Upper lobe of left lung (tissue), 6 donors: ENCODE measurements around the gene C16orf86. TPM values are rescaled to one million over a fixed set of nuclear protein-coding genes. Genes with fewer than 3 reads are reported as not detected.
A peak's percentile ranks its signal among the peaks of the same experiment; 100 is the strongest.

Experiments
- ATAC-seq, 2 donors: fragments of 200-7000 bp; cut with Tn5 transposase; one replicate each; pipeline ENCODE4 v1.9.1; 2022; ENCODE audit warnings: mild to moderate bottlenecking in 2 of 2, moderate library complexity in 2 of 2; ENCODE audit not compliant: low FRiP score in 2 of 2
- DNase-seq, 2 donors: peaks; one replicate each; pipeline ENCODE4 v3.0.0-alpha.2; 2019 to 2020
- H3K27ac ChIP-seq, 4 donors: fragments of 200-600 bp; sonication (generic); one replicate each; pipeline ENCODE4 v1.5.1; 2016 to 2019
- H3K27me3 ChIP-seq, 4 donors: fragments of 200-600 bp; sonication (generic); one replicate each; pipeline ENCODE4 v1.5.1; 2017 to 2019
- H3K36me3 ChIP-seq, 4 donors: fragments of 200-600 bp; sonication (generic); one replicate each; pipeline ENCODE4 v1.5.1; 2016 to 2019
- H3K4me1 ChIP-seq, 4 donors: fragments of 200-600 bp; sonication (generic); one replicate each; pipeline ENCODE4 v1.5.1; 2018 to 2019
- H3K4me3 ChIP-seq, 4 donors: fragments of 200-600 bp; sonication (generic); one replicate each; pipeline ENCODE4 v1.5.1; 2017 to 2019; ENCODE audit warnings: mild to moderate bottlenecking in 2 of 4, moderate library complexity in 1 of 4
- H3K9me3 ChIP-seq, 4 donors: fragments of 200-600 bp; sonication (generic); one replicate each; pipeline ENCODE4 v1.5.1; 2018 to 2019
- CTCF ChIP-seq, 6 experiments: fragments of 450-650 bp in 4 of 6; fragments of 200-600 bp in 2 of 6; sonication (generic) in 2 of 6; IDR thresholded peaks; one replicate each; pipeline ENCODE4 v1.5.1; 2016 to 2019; ENCODE audit warnings: antibody characterized with exemption in 6 of 6
- EP300 ChIP-seq, 4 donors: sonication (generic); formaldehyde crosslinking; IDR thresholded peaks; one replicate each; pipeline ENCODE4 v1.5.1; 2017; ENCODE audit warnings: antibody characterized with exemption in 4 of 4, control low read depth in 2 of 4
- POLR2A ChIP-seq, 4 donors: fragments of 450-650 bp; IDR thresholded peaks; one replicate each; pipeline ENCODE4 v1.5.1; 2016 to 2017; ENCODE audit warnings: antibody characterized with exemption in 4 of 4, mild to moderate bottlenecking in 2 of 4
- POLR2AphosphoS5 ChIP-seq, 2 donors: sonication (generic); formaldehyde crosslinking; IDR thresholded peaks; one replicate each; pipeline ENCODE4 v1.5.1; 2017; ENCODE audit warnings: antibody characterized with exemption in 2 of 2
- WGBS, 2 donors: methylation state at CpG; one replicate each; pipeline ENCODE4 v1.1.5; 2017 to 2018; 5-methylcytosine and 5-hydroxymethylcytosine counted together
- total RNA-seq, 6 donors: library from RNA; depleted of rRNA in 4 of 6; stranded (reverse); fragments of >200 nt in 4 of 6; gene quantifications; one replicate each; pipeline versions ENCODE4 v1.1.0 to v1.2.1, GENCODE V29; 2016 to 2021
- donor health status: DM: no; HTN: no; CAD: no; lungs with moderate emphysema.
- donor health status: DM: no; HTN: yes; CAD: no; lungs with severe emphysema.

Gene C16orf86
- total RNA-seq, 6 donors from 2014 or later: 1.2 to 22.0 (median 5.2) TPM

- WGBS, 2 donors: 47 to 76% methylated on average over 3 to 10 of the region's 10 CpGs
- H3K36me3 ChIP-seq: peaks cover 0 to 18% (median 10%) of the 10 kb centered on the region in 4 donors
- H3K27me3 ChIP-seq: no peaks in the 10 kb centered on the region
- H3K27ac ChIP-seq: peak overlapping the region; percentile 85 to 97 (median 95)
- H3K4me3 ChIP-seq: peak overlapping the region in 3 of 4 donors; percentile 92 to 98 (median 95)
- DNase-seq: no peak
- no peaks in the 10 kb centered on the region for H3K9me3 ChIP-seq
- TF ChIP-seq CTCF (IDR thresholded peaks at IDR 0.05) (no peak), POLR2AphosphoS5 (IDR thresholded peaks at IDR 0.05) (no peak), POLR2A (IDR thresholded peaks at IDR 0.05) (no peak), EP300 (IDR thresholded peaks at IDR 0.05) (no peak)
- peaks cover 29 to 39% (median 33%) of the 10 kb centered on the region in 4 donors for H3K4me1 ChIP-seq
- ATAC-seq: peak in 1 of 2 donors; percentile 0
These were observed 821 bp downstream of the C16orf86 start for GRCh38 chr16:67667453-67667816.

- DNase-seq: peak; percentile 86 to 90
- WGBS, 2 donors: 3 to 35% methylated on average over 5 to 16 of the region's 18 CpGs
- H3K27ac ChIP-seq: peak overlapping the region; percentile 85 to 97 (median 95)
These were observed 1.3 kb downstream of the C16orf86 start for GRCh38 chr16:67667817-67668494.

GRCh38 chr16:67668495-67669157, 2.0 kb downstream of the C16orf86 start:
- Histone ChIP-seq H3K27ac (peak overlapping the region in 2 of 4 donors; percentile 96 to 97), H3K4me3 (no peak overlapping the region), H3K9me3 (no peaks in the 10 kb centered on the region), H3K4me1 (peaks cover 41 to 51% (median 43%) of the 10 kb centered on the region in 4 donors), H3K36me3 (peaks cover 0 to 6% (median 2%) of the 10 kb centered on the region in 4 donors), H3K27me3 (no peaks in the 10 kb centered on the region)
- ATAC-seq (no peak), DNase-seq (no peak)
- 81 to 91% methylated on average over 6 of the region's 6 CpGs for WGBS, 2 donors
- no peak for TF ChIP-seq EP300 (IDR thresholded peaks at IDR 0.05)
- no peak for TF ChIP-seq CTCF (IDR thresholded peaks at IDR 0.05)
- no peak for TF ChIP-seq POLR2A (IDR thresholded peaks at IDR 0.05)
- no peak for TF ChIP-seq POLR2AphosphoS5 (IDR thresholded peaks at IDR 0.05)

More at GRCh38 chr16:67667817-67668494, 1.3 kb downstream of the C16orf86 start:
- peak; percentile 87 to 92 for ATAC-seq
- Histone ChIP-seq H3K4me3 (peak overlapping the region in 3 of 4 donors; percentile 92 to 98 (median 95)), H3K4me1 (peaks cover 34 to 44% (median 36%) of the 10 kb centered on the region in 4 donors), H3K36me3 (peaks cover 0 to 13% (median 6%) of the 10 kb centered on the region in 4 donors), H3K27me3 (no peaks in the 10 kb centered on the region), H3K9me3 (no peaks in the 10 kb centered on the region)
- TF ChIP-seq POLR2AphosphoS5 (IDR thresholded peaks at IDR 0.05): peak; percentile 29 to 61
- TF ChIP-seq EP300 (IDR thresholded peaks at IDR 0.05): no peak
- TF ChIP-seq POLR2A (IDR thresholded peaks at IDR 0.05): no peak
- peak; percentile 84 to 97 (median 94) for TF ChIP-seq CTCF (IDR thresholded peaks at IDR 0.05)

- Histone ChIP-seq H3K9me3 (no peaks in the 10 kb centered on the region), H3K36me3 (peaks cover 0 to 5% (median 0%) of the 10 kb centered on the region in 4 donors), H3K4me3 (no peak overlapping the region), H3K4me1 (peaks cover 50 to 61% (median 53%) of the 10 kb centered on the region in 4 donors), H3K27ac (no peak overlapping the region), H3K27me3 (no peaks in the 10 kb centered on the region)
- 93 to 94% methylated on average over 6 to 10 of the region's 10 CpGs for WGBS, 2 donors
- TF ChIP-seq CTCF (IDR thresholded peaks at IDR 0.05) (no peak), POLR2AphosphoS5 (IDR thresholded peaks at IDR 0.05) (no peak), EP300 (IDR thresholded peaks at IDR 0.05) (no peak), POLR2A (IDR thresholded peaks at IDR 0.05) (no peak)
- ATAC-seq (no peak), DNase-seq (no peak)
These were observed 3.0 kb downstream of the C16orf86 start for GRCh38 chr16:67669499-67670101.
